ENCODE measurements around the gene TMEM37. TPM values are rescaled to one million over a fixed set of nuclear protein-coding genes. Genes with fewer than 3 reads are reported as not detected.
"Not testable (repeated sequence)": the region's sequence is repeated elsewhere in the genome, so short reads cannot be mapped to it uniquely, and the experiment has no call there.

The TMEM37 gene
- total RNA-seq: 149 TPM

- DNase-seq (ENCODE audit: low spot score): peak; percentile 76
Observed at GRCh38 chr2:119431155-119431975, at the start of gene TMEM37. TMEM37 (plus strand) TSS chr2:119431854; CDS start chr2:119431904, 50 bp downstream.

DNA sequence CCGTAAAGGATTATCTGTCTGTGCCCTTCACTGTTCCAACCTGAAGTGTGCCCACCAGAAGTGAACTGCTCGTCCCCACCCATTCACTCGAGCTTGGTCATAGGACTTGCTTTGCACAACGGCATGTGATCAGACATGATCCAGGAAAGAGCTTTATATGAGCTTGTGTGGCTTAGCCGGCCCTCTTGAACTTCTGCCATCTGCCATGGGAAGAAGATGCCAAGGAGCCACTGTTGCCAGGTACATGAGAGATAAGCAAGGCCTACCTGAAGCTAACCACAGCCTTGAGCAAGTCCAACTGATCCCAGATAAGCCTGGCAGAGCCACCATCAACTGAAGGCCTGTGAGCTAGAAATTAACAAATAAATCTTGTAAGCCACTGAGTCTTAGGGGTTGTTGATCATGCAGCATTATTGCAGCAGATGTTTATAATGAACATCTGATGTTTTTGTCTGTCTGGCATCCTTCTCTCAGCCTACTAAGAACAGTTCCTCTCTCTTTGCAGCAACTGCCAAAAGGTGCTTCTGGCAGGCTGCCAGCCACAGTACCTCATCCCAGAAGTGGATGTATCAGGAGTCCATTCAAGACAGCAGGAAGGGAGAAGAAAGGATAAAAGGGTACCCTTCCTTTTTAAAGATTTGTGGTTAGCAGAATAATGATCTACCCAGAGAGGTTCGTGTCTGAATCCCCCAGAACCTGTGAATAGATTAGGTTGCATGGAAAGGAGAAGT, 48.1 kb upstream of the TMEM37 start:
- peak; percentile 84 for DNase-seq (ENCODE audit: low spot score)

DNA sequence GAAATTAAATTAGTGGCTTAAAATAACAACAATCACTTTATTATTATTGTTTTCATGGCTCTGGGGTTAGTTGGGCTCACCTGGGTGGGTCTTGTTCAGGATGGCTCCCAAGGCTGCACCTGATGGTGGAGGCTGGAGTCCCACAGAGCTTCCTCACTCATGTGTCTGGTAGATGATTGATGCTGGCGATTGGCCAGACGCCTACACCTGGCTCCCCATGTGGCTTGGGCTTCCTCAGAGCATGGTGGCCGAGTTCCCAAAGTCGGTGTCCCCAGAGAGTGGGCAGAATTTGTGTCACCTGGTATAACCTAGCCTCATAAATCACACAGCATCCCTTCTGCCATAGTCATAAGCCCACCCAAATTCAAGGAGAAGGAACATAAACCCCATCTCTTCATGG, 46.7 kb upstream of the TMEM37 start:
- DNase-seq (ENCODE audit: low spot score): no peak

DNA sequence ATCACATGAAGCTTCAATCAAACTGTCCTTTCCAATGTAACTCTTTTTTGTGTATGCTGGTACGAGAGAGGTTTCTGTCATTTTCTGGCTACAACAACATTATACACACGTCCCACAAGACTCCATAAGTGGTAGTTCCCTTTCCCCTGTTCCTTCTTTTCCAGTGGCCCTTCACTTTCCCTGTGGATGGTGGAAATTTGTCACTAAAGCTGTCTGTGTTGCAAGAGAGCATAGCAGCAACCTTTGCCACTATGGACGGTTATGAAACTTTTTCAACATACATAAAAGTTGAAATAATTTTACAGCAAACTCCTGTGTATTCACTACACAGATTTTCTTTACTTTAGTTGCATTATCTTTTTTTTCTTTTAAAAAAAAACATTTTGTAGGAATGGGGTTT, 46.2 kb upstream of the TMEM37 start:
- DNase-seq (ENCODE audit: low spot score): no peak

GRCh38 chr2:119387381-119388129, 44.1 kb upstream of the TMEM37 start:
- peak; percentile 92 for DNase-seq (ENCODE audit: low spot score)

DNA sequence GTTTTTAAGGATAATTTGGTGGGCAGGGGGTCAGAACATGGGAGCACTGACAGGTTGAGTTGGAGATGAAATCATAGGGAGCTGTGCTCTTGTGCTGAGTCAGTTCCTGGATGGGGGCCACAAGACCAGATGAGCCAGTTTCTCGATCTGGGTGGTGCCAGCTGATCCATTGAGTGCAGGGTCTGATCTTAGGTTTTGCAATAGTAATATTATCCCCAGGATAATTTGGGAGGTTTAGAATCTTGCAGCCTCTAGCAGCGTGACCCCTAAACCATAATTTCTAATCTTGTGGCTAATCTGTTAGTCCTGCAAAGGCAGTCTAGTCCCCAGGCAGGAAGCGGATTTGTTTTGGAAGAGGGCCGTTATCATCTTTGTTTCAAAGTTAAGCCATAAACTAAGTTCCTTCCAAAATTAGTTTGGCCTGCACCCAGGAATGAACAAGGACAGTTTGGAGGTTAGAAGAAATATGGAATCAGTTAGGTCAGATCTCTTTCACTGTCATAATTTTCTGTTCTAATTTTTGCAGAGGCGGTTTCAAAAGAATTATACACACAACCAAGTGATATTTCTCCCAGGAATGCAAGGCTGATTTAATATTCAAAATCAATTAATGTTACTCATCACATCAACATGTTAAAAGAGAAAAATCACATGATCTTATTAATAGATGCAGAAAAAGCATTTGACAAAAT, 41.9 kb upstream of the TMEM37 start:
- DNase-seq (ENCODE audit: low spot score): peak; percentile 72

GRCh38 chr2:119393971-119394748, 37.5 kb upstream of the TMEM37 start:
- DNase-seq (ENCODE audit: low spot score): no peak

- DNase-seq (ENCODE audit: low spot score): no peak
Observed at GRCh38 chr2:119397196-119397595, 34.5 kb upstream of the TMEM37 start.

GRCh38 chr2:119402106-119402505, 29.5 kb upstream of the TMEM37 start:
- DNase-seq (ENCODE audit: low spot score): no peak

DNA sequence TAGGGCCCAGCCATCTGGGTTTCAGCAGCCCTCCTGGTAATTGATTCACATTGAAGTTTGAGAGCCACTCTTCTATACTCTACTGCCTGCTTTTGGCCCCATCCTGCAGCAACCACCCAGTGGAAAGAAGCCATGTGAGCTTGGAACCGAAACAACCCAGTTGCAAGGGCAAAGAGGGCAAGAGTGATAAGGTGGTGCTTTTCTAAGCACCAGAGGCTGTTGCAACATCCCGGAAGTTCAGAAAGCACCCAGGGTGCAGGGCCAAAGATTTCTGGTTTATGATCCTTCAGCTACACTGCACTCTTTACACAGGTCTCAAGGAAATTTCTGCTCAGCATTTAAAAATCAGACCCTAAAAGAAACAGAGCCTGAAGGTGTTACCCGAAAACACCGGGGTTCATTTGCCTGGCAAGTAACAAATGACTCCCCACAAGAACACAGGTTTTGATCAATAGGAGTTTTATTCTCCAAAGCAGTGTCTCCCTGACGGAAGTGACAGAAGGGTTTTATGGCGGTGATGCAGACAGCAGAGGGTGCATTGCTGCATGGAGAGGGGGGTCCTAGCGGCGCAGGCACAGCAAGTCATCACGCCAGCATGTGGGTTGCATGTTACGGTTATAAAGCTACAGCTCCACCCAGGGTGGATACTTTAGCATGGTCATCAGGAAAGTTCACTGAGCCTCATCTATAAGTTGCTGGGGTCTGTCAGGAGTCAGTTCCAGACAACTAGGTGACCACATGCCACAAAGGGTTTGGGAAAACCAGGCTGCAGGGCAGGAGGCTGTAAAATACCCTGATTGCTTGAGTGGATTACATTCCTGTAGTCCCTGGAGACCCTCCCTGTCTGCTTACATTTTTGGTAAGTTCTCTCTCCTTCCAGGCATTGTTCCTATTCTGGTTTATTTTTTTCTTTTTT, 28.8 kb upstream of the TMEM37 start:
- peak; percentile 68 for DNase-seq (ENCODE audit: low spot score)

GRCh38 chr2:119403618-119404017, 28.0 kb upstream of the TMEM37 start:
- not testable (repeated sequence) for DNase-seq (ENCODE audit: low spot score)

- DNase-seq (ENCODE audit: low spot score): no peak
Observed at GRCh38 chr2:119405151-119405550, 26.5 kb upstream of the TMEM37 start.

DNA sequence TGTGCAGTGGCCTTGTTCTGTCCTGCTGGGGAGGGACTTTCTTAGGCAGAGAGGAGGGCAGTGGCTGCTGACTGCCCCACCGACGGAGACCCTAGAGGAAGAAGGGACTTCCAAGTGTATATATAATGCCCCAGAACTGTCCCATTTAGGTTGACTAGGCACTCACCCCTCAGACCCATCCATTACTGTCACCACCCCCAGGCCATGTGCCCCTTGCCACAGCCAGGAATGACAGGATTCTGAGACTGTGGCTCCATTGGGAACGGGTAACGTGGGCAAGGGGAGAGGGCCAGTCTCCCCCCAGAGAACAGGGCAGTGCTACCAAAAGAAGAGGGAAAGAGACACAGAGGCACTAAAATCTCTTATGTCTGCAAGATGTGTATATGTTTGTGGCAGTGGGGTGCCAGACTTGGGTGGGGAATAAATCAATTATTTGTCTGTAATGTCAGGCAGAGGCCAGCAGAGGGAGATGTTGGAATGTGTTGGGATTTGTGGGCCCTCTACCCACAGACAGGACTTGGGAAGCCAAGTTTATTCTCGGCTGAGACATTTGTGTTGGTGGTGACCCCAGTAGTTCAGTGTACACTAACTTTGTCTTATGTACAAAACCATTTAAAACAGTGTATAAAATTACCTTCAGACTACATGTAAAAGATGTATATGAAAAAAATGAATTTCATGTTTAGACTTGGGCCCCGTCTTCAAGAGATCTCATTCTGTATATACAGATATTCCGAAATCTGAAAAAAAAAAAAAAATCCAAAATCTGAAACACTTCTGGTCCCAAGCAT, 24.0 kb upstream of the TMEM37 start:
- peak; percentile 70 for DNase-seq (ENCODE audit: low spot score)

GRCh38 chr2:119408221-119408619, 23.4 kb upstream of the TMEM37 start:
- DNase-seq (ENCODE audit: low spot score): peak; percentile 51

DNA sequence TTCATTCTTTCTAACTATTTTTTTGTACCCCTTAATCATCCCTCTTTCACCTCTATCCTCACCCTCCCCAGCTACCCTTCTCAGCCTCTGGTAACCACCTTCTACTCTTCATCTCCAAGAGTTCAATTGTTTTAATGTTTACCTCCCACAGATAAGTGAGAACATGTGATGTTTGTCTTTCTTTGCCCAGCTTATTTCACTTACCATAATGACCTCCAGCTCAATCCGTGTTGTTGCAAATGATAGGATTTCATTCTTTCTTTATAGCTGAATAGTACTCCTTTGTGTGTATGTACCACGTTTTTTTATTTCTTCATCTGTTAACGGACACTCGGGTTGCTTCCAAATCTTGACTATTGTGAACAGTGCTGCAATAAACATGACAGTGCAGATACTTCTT, 22.1 kb upstream of the TMEM37 start:
- no peak for DNase-seq (ENCODE audit: low spot score)

DNA sequence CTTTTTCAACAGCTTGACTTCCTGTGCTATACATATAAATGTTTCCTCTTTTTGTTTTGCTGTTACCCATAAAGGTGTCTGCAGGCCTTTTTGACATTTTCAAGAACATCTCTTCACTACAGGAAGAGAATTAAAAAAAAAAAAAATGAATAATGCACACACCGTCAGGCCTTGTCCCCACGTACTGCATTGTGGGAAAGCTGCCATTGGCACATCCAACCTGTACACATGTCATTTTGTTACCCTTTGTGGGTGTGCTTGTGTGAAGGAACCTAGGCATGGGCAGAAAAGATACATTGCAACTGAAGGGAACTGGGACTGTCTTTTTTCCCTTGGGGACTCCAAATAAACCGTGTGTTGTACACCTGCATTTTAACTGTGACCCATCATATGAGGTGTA, 16.8 kb upstream of the TMEM37 start:
- DNase-seq (ENCODE audit: low spot score): no peak

- DNase-seq (ENCODE audit: low spot score): no peak
Observed at GRCh38 chr2:119415630-119416029, 16.0 kb upstream of the TMEM37 start.

- no peak for DNase-seq (ENCODE audit: low spot score)
Observed at GRCh38 chr2:119416299-119416923, 15.2 kb upstream of the TMEM37 start.

DNA sequence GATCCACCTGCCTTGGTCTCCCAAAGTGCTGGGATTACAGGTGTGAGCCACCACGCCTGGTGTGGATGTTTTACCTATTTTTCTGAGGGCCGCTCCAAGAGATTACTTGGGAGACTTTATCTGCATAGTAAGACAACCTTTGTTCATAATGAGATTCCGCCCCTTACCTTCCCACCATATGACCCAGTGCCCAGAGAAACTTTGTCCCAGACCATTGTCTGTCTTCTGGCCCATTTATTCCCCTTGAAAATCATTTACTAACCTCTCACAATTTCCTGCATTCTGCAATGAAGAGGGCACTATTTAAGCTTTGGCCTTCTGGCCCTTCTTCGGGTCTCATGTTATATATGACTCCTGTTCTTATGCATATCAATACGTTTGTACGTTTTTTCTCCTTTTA, 13.7 kb upstream of the TMEM37 start:
- no peak for DNase-seq (ENCODE audit: low spot score)

Data from mucosa of gallbladder (tissue), 1 donor.